ENCODE data around the gene HAUS8.

HAUS8 gene

DNA sequence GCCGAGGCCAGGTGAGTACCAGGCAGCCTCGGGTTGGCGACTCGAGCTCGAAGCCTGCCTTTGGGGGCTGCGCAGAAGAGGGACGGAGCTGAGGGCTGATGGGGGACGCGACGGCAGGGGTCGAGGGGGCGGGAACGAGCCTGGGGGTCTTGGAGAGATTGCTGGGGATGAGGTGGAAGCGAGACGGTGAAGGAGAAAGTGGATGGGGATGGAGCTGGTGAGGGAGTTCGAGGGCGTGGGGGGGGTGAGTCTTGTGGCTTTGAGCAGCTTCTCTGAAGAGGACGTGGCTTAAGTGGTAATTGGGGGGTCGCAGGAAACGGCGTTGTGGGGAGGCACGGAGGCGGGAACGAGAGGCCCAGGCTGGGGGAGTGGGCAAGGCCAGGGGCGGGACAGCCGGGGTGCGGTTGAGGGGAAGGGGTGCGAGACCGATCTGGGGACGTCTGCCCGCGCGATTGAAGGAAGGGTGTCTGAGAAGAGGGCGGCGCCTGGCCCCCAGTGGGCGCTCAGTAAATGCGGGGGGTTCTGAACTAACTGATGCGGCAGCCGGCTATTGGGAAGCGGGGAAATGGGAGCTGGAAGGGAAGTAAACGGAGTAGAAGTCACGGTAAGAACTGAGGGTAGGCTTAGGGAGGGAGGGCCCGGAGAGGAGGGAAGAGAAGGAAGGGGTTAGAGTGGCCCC, 751 bp upstream of the HAUS8 start:
- DNase-seq, result peak in 1 of 2 experiments; percentile 52

DNA sequence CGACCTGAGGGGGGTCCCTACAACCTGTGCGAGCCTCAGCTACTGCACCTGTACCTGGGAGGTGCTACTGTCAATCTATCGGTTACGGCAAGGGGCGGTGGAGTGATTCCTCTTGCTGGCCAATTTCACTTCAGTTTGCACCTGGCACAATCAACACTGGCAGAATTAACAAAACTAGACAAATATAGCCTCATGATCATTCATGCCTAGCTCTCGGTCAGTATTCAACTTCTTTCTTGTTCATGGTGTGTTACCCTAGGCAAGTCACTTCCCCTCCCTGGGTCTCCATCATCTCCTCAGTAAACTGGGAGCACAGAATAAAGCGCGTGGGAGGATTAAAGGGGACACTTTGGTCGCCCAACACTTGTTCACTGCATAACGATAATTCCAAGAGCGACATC, 618 bp downstream of the HAUS8 start:
- peak in 1 of 2 experiments; percentile 63 for DNase-seq

DNA sequence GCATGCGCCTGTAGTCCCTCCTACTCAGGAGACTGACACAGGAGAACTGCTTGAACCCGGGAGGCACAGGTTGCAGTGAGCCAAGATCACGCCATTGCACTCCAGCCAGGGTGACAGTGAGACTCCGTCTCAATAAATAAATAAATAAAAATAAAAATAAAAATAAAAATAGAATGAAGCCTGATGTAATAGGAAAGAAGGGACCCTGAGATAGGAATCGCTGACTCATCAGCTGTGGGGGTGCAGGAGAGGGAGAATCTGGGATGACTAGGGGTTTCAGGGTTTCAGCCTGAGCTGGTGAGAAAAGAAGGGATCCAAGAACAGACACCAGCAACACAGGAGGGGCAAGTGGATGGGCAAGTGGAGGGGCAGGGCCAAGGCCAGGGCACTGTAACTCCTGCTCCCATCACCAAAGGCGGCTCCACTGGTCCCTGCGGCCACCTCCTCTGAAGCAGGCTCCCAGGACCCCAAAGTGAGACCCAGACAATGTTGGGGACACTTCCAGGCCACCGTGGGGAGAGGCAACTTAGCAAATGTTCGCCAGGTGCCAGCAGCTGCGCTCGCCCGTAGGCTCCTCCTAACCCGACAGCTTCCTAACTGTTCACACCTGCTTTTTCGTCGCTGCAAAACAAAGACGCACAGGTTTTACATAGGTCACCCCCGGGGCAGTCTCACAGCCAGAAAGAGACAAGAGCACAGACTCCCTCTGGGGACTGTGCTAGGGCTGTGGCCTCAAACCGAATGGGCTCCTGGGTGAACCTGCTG, 1.2 kb downstream of the HAUS8 start:
- peak; percentile 32 to 71 for DNase-seq

DNA sequence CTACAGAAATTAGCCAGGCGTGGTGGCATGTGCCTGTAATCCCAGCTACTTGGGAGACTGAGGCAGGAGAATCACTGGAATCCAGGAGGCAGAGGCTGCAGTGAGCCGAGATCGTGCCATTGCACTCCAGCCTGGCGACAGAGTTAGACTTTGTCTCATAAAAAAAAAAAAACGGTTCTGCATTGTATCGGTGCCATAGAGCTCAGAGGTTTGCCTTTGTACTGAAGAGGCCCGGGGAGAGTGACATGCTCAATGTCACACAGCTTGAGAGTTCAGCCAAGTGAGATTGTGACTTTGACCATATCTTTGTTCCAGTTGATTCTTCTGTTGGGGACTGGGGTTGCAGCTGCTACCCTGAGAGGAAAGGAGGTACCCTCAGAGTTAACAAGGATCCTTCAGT, 4.3 kb downstream of the HAUS8 start:
- no peak for DNase-seq

DNA sequence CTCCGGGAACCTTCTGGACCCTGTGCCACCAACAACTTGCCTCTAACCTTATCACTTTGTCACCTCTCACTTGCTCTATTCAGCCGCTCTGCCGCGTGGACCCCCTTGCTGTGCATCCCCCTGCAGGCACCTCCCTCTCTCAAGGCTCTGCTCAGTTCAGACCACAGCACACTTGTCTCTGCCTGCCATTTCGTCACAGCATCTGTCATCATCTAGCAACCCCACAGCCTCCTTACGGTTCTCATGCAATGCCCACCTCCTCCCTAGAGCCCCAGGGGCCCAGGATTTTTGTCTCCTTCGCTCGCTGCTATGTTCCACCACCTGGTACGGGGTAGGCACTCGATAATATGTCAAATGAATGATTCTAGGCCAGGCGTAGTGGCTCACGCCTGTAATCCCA, 4.8 kb downstream of the HAUS8 start:
- DNase-seq, result no peak

DNA sequence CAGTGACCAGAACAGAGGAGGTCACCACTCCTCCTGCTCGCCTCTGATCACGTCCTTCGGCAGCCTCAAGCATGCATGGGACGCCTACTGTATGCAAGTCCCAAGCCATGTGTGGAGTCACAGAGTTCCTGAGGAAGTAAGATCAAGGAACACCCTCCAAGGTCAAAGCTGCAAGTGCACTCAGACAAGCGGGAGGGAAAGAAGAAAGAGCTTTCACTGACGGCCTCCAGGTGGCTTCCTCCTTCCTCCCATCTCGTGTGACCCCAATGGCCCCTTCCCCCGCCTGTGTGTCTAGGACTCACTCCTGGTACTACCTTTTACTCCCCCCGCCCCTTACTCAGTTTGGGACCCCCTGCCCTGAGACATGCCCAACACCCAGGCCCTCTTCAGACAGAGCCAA, 6.1 kb downstream of the HAUS8 start:
- no peak for DNase-seq

DNA sequence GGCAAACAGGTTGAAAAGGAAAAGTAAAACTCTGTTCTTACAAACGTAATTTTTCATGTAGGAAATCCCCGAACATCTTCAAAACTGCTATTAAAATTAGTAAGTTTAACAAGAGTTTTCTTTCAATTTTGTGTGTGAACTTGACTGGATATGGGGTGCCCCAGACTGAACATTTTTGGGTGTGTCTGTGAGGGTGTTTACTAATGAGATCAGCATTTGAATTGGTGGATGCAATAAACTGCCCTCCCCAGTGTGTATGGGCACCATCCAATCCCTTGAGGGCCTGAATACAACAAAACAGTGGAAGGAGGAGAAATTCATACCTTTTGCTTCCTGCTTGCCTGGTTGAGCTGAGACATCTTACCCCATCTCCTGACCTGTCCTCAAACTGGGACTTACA, 11.8 kb downstream of the HAUS8 start:
- no peak for DNase-seq

DNA sequence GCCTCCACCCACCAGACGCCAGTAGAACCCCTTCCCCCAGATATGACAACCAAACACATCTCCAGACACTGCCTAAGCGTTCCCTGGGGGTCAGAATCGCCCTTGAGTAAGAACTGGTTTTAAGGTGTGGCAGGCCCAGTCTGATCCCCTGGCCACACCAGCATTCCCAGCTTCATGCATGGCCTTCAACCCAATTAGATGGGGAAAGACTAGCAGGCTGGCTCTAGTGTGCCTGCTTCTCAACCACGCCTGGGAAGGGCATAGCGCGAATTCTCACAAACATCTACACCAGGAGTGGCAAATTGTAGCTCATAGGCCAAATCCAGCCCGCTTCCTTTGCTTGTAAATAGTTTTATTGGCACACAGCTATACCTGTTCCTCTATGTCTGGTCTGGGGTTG, 13.6 kb downstream of the HAUS8 start:
- DNase-seq, result no peak

DNA sequence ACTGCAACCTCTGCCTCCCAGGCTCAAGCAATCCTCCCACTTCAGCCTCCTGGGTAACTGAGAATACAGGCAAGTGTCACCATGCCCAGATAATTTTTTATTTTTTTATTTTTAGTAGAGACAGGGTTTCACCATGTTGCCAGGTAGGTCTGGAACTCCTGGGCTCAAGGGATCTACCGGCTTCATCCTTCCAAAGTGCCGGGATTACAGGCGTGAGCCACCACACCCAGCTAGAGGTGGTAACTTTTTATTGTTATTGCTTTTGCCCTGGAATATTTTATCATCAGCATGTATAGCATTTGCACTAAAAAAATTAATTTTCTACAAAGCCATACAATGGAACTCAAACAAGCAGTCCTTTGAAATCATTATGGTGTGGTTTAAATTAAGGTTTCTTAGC, 14.0 kb downstream of the HAUS8 start:
- DNase-seq, result no peak

DNA sequence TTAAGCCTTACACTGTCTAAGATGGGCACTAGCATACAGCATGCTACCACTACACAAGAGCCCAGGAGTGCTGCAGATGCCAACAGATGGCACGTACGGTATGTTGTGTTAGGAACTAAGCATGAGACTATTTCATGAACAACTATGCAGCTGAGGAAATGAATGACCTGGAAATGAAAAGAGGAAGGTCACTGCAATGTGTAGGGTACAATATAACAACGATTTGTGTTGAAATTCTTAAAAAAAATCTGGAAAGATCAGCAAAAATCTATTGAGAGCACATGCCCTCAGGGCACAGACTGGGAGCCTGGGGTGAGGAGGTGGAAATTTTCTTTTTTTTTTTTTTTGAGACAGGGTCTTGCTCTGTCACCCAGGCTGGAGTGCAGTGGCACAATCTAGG, 14.4 kb downstream of the HAUS8 start:
- no peak for DNase-seq

DNA sequence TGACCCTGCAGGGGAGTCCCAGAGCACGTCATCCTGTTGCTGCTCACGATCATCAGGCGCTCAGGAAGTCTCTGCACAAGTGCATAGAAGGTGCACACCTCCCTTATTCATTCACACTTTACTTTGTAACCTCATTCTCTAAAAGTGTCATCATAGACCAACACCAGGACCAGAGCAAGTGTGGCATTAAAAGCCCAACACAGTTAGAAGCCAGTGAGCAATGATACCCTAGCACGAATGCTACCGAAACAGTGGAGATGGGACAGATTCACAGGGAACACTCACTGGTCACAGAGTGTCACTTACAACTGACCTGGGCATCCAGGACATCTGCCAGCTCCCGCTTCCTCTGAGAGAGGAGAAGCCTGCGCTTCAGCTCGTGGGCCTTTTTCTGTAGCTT, 17.0 kb downstream of the HAUS8 start:
- no peak for DNase-seq

DNA sequence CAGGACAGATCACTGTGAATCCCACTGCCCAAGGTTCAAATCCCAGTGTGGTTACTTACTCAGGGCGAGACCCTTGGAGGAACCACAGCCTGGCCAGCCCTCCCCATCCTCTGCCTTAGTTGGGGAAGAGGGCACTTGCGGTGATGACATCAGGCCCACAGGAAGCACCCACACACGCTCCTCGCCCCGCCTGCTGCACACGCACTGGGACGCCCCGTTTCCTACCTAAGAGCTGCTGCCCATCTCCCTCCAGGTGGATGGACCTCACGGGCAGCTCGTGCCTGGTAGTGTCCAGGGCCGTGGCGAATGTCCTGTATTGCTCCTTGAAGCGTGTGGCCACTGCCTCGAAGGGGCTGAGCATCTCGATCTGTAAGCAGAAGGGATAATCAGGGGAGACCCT, 19.6 kb downstream of the HAUS8 start:
- DNase-seq, result no peak

DNA sequence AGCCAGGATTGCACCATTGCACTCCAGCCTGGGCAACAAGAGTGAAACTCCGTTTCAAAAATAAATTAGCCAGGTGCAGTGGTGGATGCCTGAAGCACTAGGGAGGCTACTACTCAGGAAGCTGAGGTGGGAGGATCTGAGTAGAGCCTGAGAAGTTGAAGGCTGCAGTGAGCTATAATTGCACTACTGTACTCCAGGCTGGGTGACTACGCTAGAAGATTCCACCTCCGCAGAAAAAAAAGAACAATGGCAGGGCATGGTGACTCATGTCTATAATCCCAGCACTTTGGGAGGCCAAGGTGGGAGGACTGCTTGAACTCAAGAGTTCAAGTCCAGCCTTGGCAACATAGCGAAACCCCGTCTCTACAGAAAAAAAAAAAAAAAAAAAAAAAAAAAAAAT, 20.5 kb downstream of the HAUS8 start:
- no peak for DNase-seq

DNA sequence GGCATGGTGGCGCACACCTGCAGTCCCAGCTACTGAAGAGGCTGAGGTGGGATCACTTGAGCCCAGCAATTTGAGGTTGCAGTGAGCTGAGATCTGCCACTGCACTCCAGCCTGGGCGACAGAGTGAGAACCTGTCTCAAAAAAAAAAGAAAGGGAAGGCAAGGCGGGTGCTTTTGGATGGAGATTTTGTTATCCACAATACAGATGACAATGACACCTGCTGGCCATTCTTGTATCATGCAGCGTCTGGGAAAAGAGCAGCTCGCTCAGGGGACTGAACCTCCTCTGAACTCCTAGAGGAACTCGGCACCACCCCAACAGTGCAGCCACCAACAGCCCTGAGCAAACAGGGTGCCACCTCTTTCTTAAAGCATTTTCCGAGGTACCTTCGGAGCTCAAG, 22.8 kb downstream of the HAUS8 start:
- peak in 1 of 2 experiments; percentile 19 for DNase-seq

DNA sequence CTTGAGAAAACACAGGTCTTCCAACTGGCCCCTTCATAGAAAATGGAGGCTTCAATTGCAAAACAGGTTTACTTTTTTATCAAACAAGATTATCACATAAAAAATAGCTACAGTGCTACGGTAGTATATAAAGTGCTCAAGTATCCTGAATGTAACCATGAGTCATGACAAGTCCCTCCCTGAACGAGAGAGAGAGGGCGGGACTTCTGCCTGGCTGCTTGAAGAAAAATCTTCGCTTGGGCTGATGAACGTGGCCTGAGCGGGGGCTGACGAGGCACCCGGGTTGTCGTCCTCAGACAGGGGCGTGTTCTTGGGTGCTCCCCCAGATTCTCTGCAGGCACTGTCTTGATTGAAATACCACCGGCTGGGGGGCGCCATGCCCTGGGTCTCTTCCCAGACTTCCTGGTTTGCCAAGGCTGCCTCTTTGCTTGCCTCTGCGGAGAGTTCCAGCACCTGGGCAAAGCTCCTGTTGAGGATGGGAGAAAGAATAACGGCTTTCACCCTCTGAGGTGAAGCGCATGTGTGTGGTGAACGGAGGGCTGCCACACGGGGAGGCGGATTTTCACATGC, 25.5 kb downstream of the HAUS8 start:
- no peak for DNase-seq

DNA sequence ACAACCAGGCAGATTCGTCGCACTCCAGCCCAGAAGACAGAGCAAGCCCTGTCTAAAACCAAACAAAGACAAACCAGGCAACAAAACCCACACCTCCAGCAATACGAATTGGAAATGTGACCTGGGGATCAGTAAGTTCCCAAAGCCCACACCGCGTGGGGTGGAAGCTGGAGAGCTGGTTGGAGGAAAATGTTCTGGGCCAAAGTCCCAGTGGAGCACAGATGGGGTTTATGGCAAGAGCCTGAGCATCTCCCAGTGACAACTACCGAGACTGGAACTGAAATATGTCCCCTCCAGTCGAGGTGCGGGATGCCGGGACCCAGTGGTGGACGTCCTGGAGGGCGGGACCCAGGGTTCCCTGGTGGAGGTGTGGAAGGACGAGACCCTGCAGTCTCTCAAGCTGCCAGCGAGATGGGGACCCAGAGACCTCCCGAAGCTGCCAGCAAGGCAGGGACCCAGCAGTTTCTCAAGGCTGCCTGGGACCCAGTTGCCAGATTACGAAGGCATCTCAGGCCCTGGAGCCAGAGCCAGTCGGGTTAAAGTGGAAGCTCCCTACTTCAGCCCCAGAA, 26.3 kb downstream of the HAUS8 start:
- no peak for DNase-seq

DNA sequence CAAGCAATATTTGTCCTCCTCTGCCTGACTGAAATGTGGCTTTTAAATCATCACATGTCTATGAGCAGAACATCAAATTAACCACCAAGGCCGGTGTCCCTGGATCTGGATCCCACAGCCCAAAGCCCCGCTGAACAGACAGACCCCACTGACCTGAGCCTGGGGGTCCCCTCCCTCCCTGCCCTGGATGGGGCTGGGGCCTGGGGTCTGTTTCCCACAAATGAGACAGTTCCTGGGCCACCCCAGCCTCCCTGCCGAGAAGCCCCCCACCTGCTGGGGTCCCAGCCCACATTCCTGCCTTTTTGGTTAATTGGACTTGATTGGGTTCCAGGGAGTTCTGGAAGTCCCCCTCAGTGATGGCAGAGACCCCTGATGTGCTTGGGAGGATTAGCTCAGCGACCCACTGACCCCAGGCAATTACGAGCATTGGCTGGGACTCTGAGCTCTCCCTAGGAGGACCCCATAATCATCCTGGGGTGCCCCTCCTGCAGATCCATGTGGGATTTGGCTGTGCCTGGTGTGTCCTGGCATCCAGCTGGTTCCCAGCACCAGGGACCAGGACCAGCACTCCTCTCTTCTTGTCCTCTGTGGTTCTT, 29.2 kb downstream of the HAUS8 start:
- no peak for DNase-seq

DNA sequence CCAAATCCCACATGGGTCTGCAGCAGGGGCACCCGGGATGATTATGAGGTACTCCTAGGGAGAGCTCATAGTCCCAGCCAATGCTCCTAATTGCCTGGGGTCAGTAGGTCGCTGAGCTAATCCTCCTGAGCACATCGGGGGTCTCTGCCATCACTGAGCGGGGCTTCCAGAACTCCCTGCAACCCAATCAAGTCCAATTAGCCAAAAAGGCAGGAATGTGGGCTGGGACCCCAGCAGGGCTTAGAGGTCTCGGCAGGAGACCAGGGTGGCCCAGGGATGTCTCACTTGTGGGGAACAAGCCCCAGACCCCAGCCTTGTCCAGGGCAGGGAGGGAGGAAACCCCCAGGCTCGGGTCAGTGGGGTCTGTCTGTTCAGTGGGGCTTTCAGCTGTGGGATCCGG, 31.5 kb downstream of the HAUS8 start:
- no peak for DNase-seq

DNA sequence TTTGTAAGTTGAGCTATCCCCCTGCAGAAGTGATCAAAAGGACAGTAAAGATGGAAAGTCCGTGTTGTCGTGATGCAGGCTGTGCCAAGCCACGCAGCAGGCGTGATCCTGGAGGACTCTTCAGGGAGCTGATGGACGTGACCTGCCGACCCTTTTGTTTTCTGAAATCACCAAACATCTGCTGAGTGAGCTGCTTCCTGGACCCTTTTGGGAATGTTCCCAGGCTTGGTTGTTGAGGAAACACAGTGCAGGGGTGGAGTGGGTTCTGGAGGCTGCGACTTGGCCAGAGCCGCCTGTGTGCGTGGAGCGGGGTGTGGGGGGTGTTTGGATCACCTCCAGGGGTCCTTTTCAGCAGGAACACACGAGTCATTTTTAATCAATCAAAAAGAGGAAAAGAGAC, 33.3 kb downstream of the HAUS8 start:
- no peak for DNase-seq

DNA sequence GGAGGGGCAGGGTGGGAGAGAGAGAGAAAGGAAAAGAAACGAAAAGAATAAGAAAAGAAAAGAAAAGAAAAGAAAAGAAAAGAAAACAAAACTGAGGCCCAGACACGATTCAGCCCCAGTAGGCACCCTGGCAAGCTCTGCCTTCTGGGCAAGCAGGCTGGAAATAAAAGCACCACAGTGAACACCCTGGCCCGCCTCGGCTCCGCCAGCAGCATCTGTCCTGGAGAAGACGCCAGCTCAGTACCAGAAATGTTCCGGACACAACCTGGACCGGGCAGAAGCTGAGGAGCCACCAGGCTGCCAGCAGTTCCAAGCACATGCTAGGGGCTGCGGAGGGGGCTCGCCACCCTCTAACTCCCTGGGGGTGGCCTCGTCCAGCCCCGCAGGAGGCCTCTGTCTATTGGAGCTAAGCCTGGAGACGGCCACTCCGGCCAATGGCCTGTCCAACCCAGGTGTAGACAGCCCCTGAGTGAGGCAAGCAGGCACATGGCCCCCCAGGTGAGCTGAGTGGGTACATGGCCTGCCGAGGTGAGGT, 37.2 kb downstream of the HAUS8 start:
- no peak for DNase-seq

DNA sequence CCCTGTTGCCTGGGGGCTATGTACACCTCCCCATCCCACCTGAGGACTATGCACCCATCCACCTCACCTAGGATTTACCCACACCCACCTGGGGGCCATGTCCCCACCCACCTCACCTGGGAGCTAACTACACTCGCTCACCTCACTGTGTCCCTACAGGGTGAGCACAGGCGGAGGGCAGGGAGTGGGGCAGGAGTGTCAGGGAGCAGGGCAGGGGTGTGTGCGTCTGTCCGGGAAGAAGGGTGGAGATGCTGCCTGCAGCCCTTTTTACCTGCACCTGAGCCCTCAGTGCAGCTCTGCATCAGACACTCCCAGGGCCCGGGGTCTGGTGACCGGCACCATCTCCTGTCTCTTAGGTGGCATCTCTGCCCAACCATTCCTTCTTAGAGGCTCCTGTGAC, 38.1 kb downstream of the HAUS8 start:
- DNase-seq, result no peak

DNA sequence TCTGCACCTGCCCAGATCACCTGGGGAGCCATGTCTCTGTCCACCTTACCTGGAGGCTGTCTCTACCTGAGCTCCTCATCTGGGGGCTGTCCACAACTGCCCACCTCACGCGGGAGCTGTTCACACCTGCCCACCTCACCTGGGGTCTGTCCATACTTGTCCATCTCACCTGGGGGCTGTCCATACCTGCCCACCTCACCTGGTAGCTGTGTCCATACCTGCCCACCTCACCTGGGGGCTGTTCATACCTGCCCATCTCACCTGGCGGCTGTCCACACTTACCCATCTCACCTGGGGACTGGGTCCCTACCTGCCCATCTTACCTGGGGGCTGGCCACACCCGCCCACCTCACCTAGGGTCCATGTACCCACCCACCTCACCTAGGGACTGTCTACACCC, 38.6 kb downstream of the HAUS8 start:
- DNase-seq, result no peak

DNA sequence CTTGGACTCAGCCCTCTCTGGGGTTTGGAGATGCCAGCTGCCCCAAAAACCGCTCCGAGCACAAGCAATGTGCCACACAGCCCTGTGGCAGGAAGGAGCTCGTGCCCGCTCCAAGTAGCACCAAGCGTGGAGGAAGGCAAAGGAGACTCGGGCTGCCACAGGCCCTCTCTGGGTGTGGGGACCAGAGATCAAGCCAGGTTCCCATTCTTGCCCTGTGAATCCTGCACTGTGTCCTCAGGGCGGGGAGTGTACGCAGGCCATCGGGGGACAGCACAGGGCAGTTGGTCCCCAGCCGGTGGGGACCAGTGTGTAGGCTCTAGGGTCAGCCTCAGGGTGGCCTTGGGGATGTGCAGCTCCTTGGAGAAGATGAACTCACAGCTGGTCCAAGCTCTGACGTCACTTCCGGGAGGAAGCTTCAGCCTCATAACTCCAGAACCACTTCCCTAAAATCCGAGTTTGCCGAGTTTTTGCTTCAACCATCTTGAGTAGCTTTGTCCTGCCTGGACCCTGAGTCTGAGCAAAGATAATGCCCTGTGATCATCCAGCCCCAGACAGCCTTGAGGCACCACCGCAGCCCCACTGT, 39.3 kb downstream of the HAUS8 start:
- no peak for DNase-seq
